ENCODE results near the gene ACAA1.

The ACAA1 gene

GRCh38 chr3:38127611-38128302, 9.2 kb downstream of the ACAA1 start:
- no peak for DNase-seq (ENCODE audit: low read depth in 1 of 2, low spot score in 1 of 2)
- in situ Hi-C loops (cut with HindIII; ENCODE audit: low pct_unique_long_range_greater_than_20kb, low sequenced_read_pairs), result no loop called here
- TF ChIP-seq JUND (IDR thresholded peaks at IDR 0.05; ENCODE audit: low read depth), result no peak

- in situ Hi-C loops (cut with HindIII; ENCODE audit: low pct_unique_long_range_greater_than_20kb, low sequenced_read_pairs), result no loop called here
- no peak for DNase-seq (ENCODE audit: low read depth in 1 of 2, low spot score in 1 of 2)
- TF ChIP-seq JUND (IDR thresholded peaks at IDR 0.05; ENCODE audit: low read depth), result no peak
These were observed 10.6 kb downstream of the ACAA1 start for GRCh38 chr3:38126121-38126892.

DNA sequence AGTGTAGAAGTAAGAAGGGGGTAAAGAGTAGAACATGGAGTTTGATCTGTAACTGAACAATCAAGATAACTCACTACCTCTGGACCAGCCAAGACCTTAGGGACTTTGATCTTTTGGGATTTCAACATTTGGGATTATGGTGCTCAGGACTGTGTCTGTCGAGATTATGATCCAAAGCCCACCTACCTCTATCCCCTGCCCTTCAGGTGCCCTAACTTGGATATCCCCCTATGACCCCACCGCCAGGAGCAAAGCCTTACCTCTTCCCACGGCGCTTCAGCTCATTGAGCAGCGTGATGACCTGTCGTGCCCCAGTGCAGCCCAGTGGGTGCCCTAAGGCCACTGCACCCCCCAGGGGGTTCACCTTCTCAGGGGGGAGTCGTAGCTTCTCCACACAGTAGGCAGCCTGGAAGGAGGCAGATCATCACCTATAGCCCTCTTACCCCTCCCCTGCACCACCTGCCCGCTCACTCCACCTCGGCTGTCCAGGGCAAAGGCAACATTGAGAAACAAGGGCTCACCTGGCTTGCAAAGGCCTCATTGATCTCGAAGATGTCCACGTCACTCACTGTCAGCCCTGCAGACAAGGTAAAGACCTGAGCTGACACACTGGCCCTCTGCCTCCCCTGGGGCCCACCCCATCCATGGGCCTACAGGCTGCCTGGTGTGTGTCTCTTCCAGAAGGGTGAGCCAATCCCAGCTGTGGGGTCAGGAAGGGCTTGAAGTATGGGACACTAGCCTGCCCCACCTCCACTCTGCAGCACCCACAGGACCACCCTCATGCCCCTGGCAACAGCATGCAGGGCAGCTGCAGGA, 11.4 kb downstream of the ACAA1 start:
- in situ Hi-C loops (cut with HindIII; ENCODE audit: low pct_unique_long_range_greater_than_20kb, low sequenced_read_pairs), result no loop called here
- TF ChIP-seq JUND (IDR thresholded peaks at IDR 0.05; ENCODE audit: low read depth), result no peak
- DNase-seq (ENCODE audit: low read depth in 1 of 2, low spot score in 1 of 2), result no peak

DNA sequence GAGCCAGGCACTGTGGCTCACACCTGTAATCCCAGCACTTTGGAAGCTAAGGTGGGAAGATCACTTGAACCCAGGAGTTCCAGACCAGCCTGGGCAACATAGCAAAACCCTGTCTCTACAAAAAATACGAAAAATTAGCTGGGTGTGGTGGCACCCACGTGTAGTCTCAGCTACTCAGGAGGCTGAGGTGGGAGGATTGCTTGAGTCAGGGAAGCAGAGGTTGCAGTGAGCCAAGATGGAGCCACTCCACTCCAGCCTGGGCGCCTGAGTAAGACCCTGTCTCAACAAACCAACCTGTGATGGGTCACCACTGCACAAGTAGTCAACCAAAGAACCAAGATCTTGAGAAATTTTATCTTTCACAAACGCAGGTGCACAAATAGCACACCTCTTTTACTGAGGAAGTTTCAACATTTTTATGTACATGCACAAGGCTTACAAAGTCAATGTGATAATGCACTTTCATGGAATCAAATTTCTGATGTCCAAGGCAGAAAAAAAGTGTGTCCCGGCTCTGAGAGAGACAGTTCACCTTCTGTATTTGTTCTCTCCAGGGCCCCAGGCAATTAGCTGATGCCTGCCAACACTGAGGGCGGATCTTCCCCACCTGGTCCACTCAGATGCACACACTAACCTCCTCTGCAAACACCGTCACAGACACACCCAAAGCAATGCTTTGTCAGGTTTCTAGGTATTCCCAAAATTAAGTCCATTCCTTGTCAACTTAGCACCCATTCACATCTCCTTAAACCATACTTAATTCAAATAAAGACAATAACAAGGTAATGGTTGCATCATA, 12.4 kb downstream of the ACAA1 start:
- no peak for TF ChIP-seq JUND (IDR thresholded peaks at IDR 0.05; ENCODE audit: low read depth)
- in situ Hi-C loops (cut with HindIII; ENCODE audit: low pct_unique_long_range_greater_than_20kb, low sequenced_read_pairs), result no loop called here
- DNase-seq (ENCODE audit: low read depth in 1 of 2, low spot score in 1 of 2), result peak in 1 of 2 experiments; percentile 46

DNA sequence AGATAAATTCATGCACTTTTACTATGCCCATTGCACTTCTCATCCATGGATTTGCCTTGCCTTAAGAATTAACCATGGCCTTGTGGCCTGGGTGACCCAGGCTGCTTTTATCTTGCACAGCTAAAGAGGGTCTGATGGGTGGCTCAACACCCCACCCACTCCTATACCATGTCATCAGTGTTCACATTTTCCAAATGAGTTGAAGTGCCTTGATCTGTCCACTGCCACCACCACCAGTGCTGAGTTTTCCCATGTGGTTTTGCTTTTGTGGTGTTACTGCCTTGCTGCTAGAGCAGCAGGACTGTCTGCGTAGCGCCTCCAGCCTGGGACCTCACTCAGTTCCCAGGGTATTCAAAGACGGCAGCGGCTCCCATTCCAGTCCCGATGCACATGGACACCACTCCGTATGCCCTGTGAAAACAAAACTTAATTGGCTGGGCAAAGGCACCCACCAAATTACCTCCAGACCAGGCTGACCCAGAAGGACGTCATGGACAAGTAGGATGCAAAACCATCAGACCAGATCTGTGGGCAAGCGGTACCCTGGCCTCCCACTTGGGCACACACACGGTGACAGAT, 14.1 kb downstream of the ACAA1 start:
- in situ Hi-C loops (cut with HindIII; ENCODE audit: low pct_unique_long_range_greater_than_20kb, low sequenced_read_pairs), result no loop called here
- TF ChIP-seq JUND (IDR thresholded peaks at IDR 0.05; ENCODE audit: low read depth), result no peak
- DNase-seq (ENCODE audit: low read depth in 1 of 2, low spot score in 1 of 2), result no peak

GRCh38 chr3:38121832-38122461, 15.0 kb downstream of the ACAA1 start:
- TF ChIP-seq JUND (IDR thresholded peaks at IDR 0.05; ENCODE audit: low read depth), result no peak
- in situ Hi-C loops (cut with HindIII; ENCODE audit: low pct_unique_long_range_greater_than_20kb, low sequenced_read_pairs), result no loop called here
- DNase-seq (ENCODE audit: low read depth in 1 of 2, low spot score in 1 of 2), result no peak

- TF ChIP-seq JUND (IDR thresholded peaks at IDR 0.05; ENCODE audit: low read depth), result no peak
- in situ Hi-C loops (cut with HindIII; ENCODE audit: low pct_unique_long_range_greater_than_20kb, low sequenced_read_pairs), result no loop called here
- no peak for DNase-seq (ENCODE audit: low read depth in 1 of 2, low spot score in 1 of 2)
These were observed 15.5 kb downstream of the ACAA1 start for GRCh38 chr3:38121451-38121831.

DNA sequence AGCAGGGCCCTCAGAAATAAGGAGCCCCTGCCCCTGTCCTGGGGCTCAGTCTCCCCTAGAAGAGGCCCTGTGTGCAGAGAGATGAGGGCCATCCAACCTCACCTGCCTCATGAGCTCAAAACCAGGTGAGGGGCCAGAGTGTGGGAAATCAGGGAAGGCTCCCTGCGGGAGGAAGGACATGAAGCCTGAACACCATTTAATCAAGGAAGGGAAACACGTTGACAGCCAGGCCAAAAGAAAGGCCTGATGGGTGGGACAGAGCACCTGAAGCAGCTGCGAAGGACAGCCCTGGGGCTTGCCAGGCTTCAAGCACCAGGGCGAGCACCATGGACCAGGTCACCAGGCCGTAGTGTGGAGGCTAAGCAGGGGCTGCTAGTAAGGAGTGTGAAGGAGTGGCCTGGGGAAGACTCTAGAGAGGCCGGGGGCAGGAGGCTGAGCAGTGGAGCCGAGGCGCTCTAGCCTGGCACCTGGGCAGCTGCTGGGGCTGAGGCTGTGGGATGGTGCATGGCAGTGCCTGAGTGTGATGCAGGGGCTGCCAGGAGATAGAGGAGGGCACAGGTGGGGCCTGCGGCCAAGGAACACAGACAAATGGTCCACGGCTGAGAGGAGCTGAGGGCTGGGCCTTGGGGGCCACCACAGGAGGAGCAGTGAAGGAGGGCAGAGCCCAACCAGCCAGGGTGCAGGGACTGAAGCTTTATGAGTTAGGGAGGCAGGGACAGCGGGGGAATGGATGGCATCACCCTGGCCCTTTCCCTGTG, 16.1 kb downstream of the ACAA1 start:
- in situ Hi-C loops (cut with HindIII; ENCODE audit: low pct_unique_long_range_greater_than_20kb, low sequenced_read_pairs), result no loop called here
- no peak for DNase-seq (ENCODE audit: low read depth in 1 of 2, low spot score in 1 of 2)
- TF ChIP-seq JUND (IDR thresholded peaks at IDR 0.05; ENCODE audit: low read depth), result no peak

- in situ Hi-C loops (cut with HindIII; ENCODE audit: low pct_unique_long_range_greater_than_20kb, low sequenced_read_pairs), result no loop called here
- no peak for DNase-seq (ENCODE audit: low read depth in 1 of 2, low spot score in 1 of 2)
- TF ChIP-seq JUND (IDR thresholded peaks at IDR 0.05; ENCODE audit: low read depth), result no peak
These were observed 16.9 kb downstream of the ACAA1 start for GRCh38 chr3:38119821-38120692.

- in situ Hi-C loops (cut with HindIII; ENCODE audit: low pct_unique_long_range_greater_than_20kb, low sequenced_read_pairs), result no loop called here
- TF ChIP-seq JUND (IDR thresholded peaks at IDR 0.05; ENCODE audit: low read depth), result no peak
- no peak for DNase-seq (ENCODE audit: low read depth in 1 of 2, low spot score in 1 of 2)
These were observed 17.7 kb downstream of the ACAA1 start for GRCh38 chr3:38119248-38119544.

All from T47D (cell line).